NCI-H2107 (cell line): ENCODE results near the gene DAAM1.

ENCODE experiments used
- DNase-seq: peaks from one replicate; lab custom pipeline; 2025; lab: John Stamatoyannopoulos, UW

The DAAM1 gene

GRCh38 chr14:59187802-59188460 lies 536 bp upstream of the DAAM1 start:
- DNase-seq, result peak; percentile 69

- no peak for DNase-seq
Measured at GRCh38 chr14:59189091-59189785, 771 bp downstream of the DAAM1 start.

- DNase-seq, result peak; percentile 97
Measured at GRCh38 chr14:59189786-59190368, 1.4 kb downstream of the DAAM1 start.

GRCh38 chr14:59190372-59190771 lies 1.9 kb downstream of the DAAM1 start:
- DNase-seq, result no peak

- DNase-seq, result no peak
Measured at GRCh38 chr14:59195912-59196311, 7.4 kb downstream of the DAAM1 start.

- no peak for DNase-seq
Measured at GRCh38 chr14:59197695-59198262, 9.3 kb downstream of the DAAM1 start.

- DNase-seq, result no peak
Measured at GRCh38 chr14:59199205-59199604, 10.7 kb downstream of the DAAM1 start.

GRCh38 chr14:59199614-59200013 lies 11.1 kb downstream of the DAAM1 start:
- DNase-seq, result no peak

GRCh38 chr14:59200195-59200594 lies 11.7 kb downstream of the DAAM1 start:
- no peak for DNase-seq

GRCh38 chr14:59202031-59202430 lies 13.6 kb downstream of the DAAM1 start:
- DNase-seq, result no peak

- no peak for DNase-seq
Measured at GRCh38 chr14:59204305-59204704, 15.8 kb downstream of the DAAM1 start.

- DNase-seq, result no peak
Measured at GRCh38 chr14:59206892-59207291, 18.4 kb downstream of the DAAM1 start.

GRCh38 chr14:59207506-59207933 lies 19.1 kb downstream of the DAAM1 start:
- DNase-seq, result no peak

- DNase-seq, result no peak
Measured at GRCh38 chr14:59208224-59208814, 19.9 kb downstream of the DAAM1 start.

GRCh38 chr14:59208954-59209353 lies 20.5 kb downstream of the DAAM1 start:
- no peak for DNase-seq

GRCh38 chr14:59210621-59211020 lies 22.2 kb downstream of the DAAM1 start:
- no peak for DNase-seq

GRCh38 chr14:59213368-59214315 lies 25.2 kb downstream of the DAAM1 start:
- peak; percentile 71 for DNase-seq

- no peak for DNase-seq
Measured at GRCh38 chr14:59214702-59215302, 26.3 kb downstream of the DAAM1 start.

- DNase-seq, result peak; percentile 29
Measured at GRCh38 chr14:59215322-59215721, 26.9 kb downstream of the DAAM1 start.

- no peak for DNase-seq
Measured at GRCh38 chr14:59215757-59216156, 27.3 kb downstream of the DAAM1 start.

- no peak for DNase-seq
Measured at GRCh38 chr14:59217011-59217410, 28.5 kb downstream of the DAAM1 start.
